Measurements from ENCODE around the gene U2SURP. TPM values are rescaled to one million over a fixed set of nuclear protein-coding genes. Genes with fewer than 3 reads are reported as not detected.

Gene U2SURP
- polyA plus RNA-seq, 1 experiment, result 71.9 TPM

DNA sequence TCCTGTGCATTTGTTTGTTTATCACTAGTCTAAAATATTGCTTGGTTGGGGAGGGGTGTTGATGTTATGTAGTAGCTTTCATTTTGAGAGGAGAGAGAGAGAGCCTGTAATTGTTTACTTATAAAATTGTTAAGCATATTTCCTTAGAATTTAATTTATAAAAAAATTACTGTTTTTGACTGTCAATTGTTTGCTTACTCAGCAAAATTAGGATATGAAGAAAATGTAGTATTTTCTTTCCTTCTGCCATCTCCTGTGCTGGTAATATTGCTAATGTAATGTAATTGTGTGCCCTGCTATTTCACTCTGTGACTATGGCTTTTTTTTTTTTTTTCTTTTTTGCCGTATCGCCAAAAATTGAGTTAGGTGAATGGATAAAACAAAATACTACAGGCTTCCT is 3.5 kb downstream of the U2SURP start:
- no peak for DNase-seq (ENCODE audit: low read depth, low spot score)
- H3K9me3 ChIP-seq (ENCODE audit: control insufficient read depth, insufficient read depth, low read length), result no peaks in the 10 kb centered on the region; the same call in 1 of the 2 replicates
- H3K27me3 ChIP-seq (ENCODE audit: control insufficient read depth, insufficient read depth, low read length), result no peaks in the 10 kb centered on the region
- no peak overlapping the region for H3K4me3 ChIP-seq (ENCODE audit: low read depth, low read length)
- CTCF ChIA-PET, result interaction anchor here (1.0 to 4.0 kb wide), 2 partner anchors 11 to 17 kb away, joined by 3 to 18 read pairs; no protein-coding TSS in a partner anchor
- no peak for TF ChIP-seq CTCF (IDR thresholded peaks at IDR 0.05; ENCODE audit: low read depth, low read length)
- no peak overlapping the region for H3K27ac ChIP-seq (ENCODE audit: low read depth, low read length)
- POLR2A ChIA-PET, result no interaction called here

- no peak for TF ChIP-seq CTCF (IDR thresholded peaks at IDR 0.05; ENCODE audit: low read depth, low read length)
- POLR2A ChIA-PET, result no interaction called here
- Histone ChIP-seq H3K9me3 (ENCODE audit: control insufficient read depth, insufficient read depth, low read length) (no peaks in the 10 kb centered on the region), H3K27me3 (ENCODE audit: control insufficient read depth, insufficient read depth, low read length) (no peaks in the 10 kb centered on the region), H3K27ac (ENCODE audit: low read depth, low read length) (no peak overlapping the region), H3K4me3 (ENCODE audit: low read depth, low read length) (no peak overlapping the region)
- no peak for DNase-seq (ENCODE audit: low read depth, low spot score)
- CTCF ChIA-PET, result interaction anchor here (0.9 kb wide), 1 partner anchor 15 kb away, joined by 3 read pairs; no protein-coding TSS in a partner anchor
These were observed 8.7 kb downstream of the U2SURP start for GRCh38 chr3:143010024-143010423.

- Histone ChIP-seq H3K4me3 (ENCODE audit: low read depth, low read length) (no peak overlapping the region), H3K9me3 (ENCODE audit: control insufficient read depth, insufficient read depth, low read length) (no peaks in the 10 kb centered on the region), H3K27ac (ENCODE audit: low read depth, low read length) (no peak overlapping the region), H3K27me3 (ENCODE audit: control insufficient read depth, insufficient read depth, low read length) (no peaks in the 10 kb centered on the region)
- TF ChIP-seq CTCF (IDR thresholded peaks at IDR 0.05; ENCODE audit: low read depth, low read length), result no peak
- CTCF ChIA-PET, result interaction anchor here (0.6 to 4.1 kb wide), 2 partner anchors 27 to 183 kb away, joined by 3 to 17 read pairs; no protein-coding TSS in a partner anchor
- DNase-seq (ENCODE audit: low read depth, low spot score), result no peak
- POLR2A ChIA-PET, result no interaction called here
These were observed 10.3 kb downstream of the U2SURP start for GRCh38 chr3:143011705-143012104.

- ChIA-PET POLR2A (no interaction called here), CTCF (interaction anchor here (0.9 to 2.1 kb wide), 6 partner anchors 8 to 289 kb away, joined by 3 to 18 read pairs (median 10); partner anchors contain the start of gene U2SURP)
- Histone ChIP-seq H3K9me3 (ENCODE audit: control insufficient read depth, insufficient read depth, low read length) (no peaks in the 10 kb centered on the region), H3K27me3 (ENCODE audit: control insufficient read depth, insufficient read depth, low read length) (no peaks in the 10 kb centered on the region), H3K4me3 (ENCODE audit: low read depth, low read length) (no peak overlapping the region), H3K27ac (ENCODE audit: low read depth, low read length) (no peak overlapping the region)
- TF ChIP-seq CTCF (IDR thresholded peaks at IDR 0.05; ENCODE audit: low read depth, low read length), result no peak
- no peak for DNase-seq (ENCODE audit: low read depth, low spot score)
These were observed 13.6 kb downstream of the U2SURP start for GRCh38 chr3:143014921-143015320.

GRCh38 chr3:143016321-143016972 is 15.1 kb downstream of the U2SURP start:
- peak; percentile 46 for TF ChIP-seq CTCF (IDR thresholded peaks at IDR 0.05; ENCODE audit: low read depth, low read length)
- ChIA-PET CTCF (interaction anchor here (0.6 to 2.1 kb wide), 9 partner anchors 10 to 658 kb away, joined by 3 to 18 read pairs (median 5); partner anchors contain the start of gene U2SURP), POLR2A (no interaction called here)
- Histone ChIP-seq H3K27ac (ENCODE audit: low read depth, low read length) (no peak overlapping the region), H3K9me3 (ENCODE audit: control insufficient read depth, insufficient read depth, low read length) (no peaks in the 10 kb centered on the region), H3K27me3 (ENCODE audit: control insufficient read depth, insufficient read depth, low read length) (no peaks in the 10 kb centered on the region), H3K4me3 (ENCODE audit: low read depth, low read length) (no peak overlapping the region)
- no peak for DNase-seq (ENCODE audit: low read depth, low spot score)
